22Rv1 (cell line): ENCODE results near the gene FBXL13.

ENCODE experiments used
- ZFX ChIP-seq: fragments of 450-650 bp; IDR thresholded peaks from 2 replicates; pipeline ENCODE4 v1.6.1; 2017; ENCODE audit warnings: antibody characterized with exemption, borderline replicate concordance
- TF ChIP-seq, protein P1 (sequence below): fragments of 450-650 bp; IDR thresholded peaks from 2 replicates; pipeline ENCODE4 v1.5.1; 2017; ENCODE audit warnings: mild to moderate bottlenecking

DNA sequence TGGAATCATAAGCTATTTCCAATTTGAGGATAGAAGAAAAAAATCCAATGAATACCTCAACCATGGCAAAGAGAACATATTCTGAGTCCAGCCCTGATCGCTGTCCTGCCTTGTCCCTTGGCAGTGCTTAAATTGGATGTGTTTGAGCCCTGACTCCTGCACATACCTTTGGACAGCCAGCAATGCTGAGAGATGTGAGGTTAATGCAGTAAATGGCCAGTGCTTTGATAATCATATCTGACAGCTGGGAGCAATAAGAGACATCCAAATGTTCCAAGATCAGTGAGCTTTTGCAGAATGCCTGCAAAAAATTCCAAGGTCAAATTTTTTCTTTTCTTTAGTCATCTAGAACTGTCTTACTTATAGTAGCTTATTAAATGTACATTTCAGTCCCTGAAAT is 241.9 kb downstream of the FBXL13 start:
- TF ChIP-seq, protein P1, sequence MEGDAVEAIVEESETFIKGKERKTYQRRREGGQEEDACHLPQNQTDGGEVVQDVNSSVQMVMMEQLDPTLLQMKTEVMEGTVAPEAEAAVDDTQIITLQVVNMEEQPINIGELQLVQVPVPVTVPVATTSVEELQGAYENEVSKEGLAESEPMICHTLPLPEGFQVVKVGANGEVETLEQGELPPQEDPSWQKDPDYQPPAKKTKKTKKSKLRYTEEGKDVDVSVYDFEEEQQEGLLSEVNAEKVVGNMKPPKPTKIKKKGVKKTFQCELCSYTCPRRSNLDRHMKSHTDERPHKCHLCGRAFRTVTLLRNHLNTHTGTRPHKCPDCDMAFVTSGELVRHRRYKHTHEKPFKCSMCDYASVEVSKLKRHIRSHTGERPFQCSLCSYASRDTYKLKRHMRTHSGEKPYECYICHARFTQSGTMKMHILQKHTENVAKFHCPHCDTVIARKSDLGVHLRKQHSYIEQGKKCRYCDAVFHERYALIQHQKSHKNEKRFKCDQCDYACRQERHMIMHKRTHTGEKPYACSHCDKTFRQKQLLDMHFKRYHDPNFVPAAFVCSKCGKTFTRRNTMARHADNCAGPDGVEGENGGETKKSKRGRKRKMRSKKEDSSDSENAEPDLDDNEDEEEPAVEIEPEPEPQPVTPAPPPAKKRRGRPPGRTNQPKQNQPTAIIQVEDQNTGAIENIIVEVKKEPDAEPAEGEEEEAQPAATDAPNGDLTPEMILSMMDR = no peak
- no peak for TF ChIP-seq ZFX
